Measurements from ENCODE around the gene AGTRAP.

The AGTRAP gene

GRCh38 chr1:11727119-11727518, 8.8 kb upstream of the AGTRAP start:
- Histone ChIP-seq H3K27ac (no peak overlapping the region), H3K27me3 (replicated peaks) (no peaks in the 10 kb centered on the region), H3K36me3 (replicated peaks) (no peaks in the 10 kb centered on the region), H3K4me3 (ENCODE audit: low read depth, low read length) (no peak overlapping the region)
- TF ChIP-seq CTCF (IDR thresholded peaks at IDR 0.05; ENCODE audit: low read depth, low read length, missing control alignments) = no peak
- DNase-seq = no peak
- in situ Hi-C loops (cut with HindIII; ENCODE audit: low pct_ligation_motif_present, low sequenced_read_pairs) = no loop called here

GRCh38 chr1:11728126-11728806, 7.7 kb upstream of the AGTRAP start:
- DNase-seq = no peak
- Histone ChIP-seq H3K27ac (no peak overlapping the region), H3K36me3 (replicated peaks) (no peaks in the 10 kb centered on the region), H3K4me3 (ENCODE audit: low read depth, low read length) (no peak overlapping the region), H3K27me3 (replicated peaks) (no peaks in the 10 kb centered on the region)
- in situ Hi-C loops (cut with HindIII; ENCODE audit: low pct_ligation_motif_present, low sequenced_read_pairs) = no loop called here
- no peak for TF ChIP-seq CTCF (IDR thresholded peaks at IDR 0.05; ENCODE audit: low read depth, low read length, missing control alignments)

- no peak for DNase-seq
- in situ Hi-C loops (cut with HindIII; ENCODE audit: low pct_ligation_motif_present, low sequenced_read_pairs) = no loop called here
- Histone ChIP-seq H3K27me3 (replicated peaks) (no peaks in the 10 kb centered on the region), H3K27ac (no peak overlapping the region), H3K4me3 (ENCODE audit: low read depth, low read length) (no peak overlapping the region), H3K36me3 (replicated peaks) (no peaks in the 10 kb centered on the region)
- TF ChIP-seq CTCF (IDR thresholded peaks at IDR 0.05; ENCODE audit: low read depth, low read length, missing control alignments) = no peak
Measured at GRCh38 chr1:11729155-11729497, 6.8 kb upstream of the AGTRAP start.

- no peak for DNase-seq
- no peak for TF ChIP-seq CTCF (IDR thresholded peaks at IDR 0.05; ENCODE audit: low read depth, low read length, missing control alignments)
- Histone ChIP-seq H3K27me3 (replicated peaks) (no peaks in the 10 kb centered on the region), H3K4me3 (ENCODE audit: low read depth, low read length) (no peak overlapping the region), H3K27ac (no peak overlapping the region), H3K36me3 (replicated peaks) (no peaks in the 10 kb centered on the region)
- in situ Hi-C loops (cut with HindIII; ENCODE audit: low pct_ligation_motif_present, low sequenced_read_pairs) = no loop called here
Measured at GRCh38 chr1:11729498-11730428, 6.2 kb upstream of the AGTRAP start.

- Histone ChIP-seq H3K4me3 (ENCODE audit: low read depth, low read length) (no peak overlapping the region), H3K36me3 (replicated peaks) (no peaks in the 10 kb centered on the region), H3K27me3 (replicated peaks) (no peaks in the 10 kb centered on the region), H3K27ac (no peak overlapping the region)
- in situ Hi-C loops (cut with HindIII; ENCODE audit: low pct_ligation_motif_present, low sequenced_read_pairs) = no loop called here
- no peak for TF ChIP-seq CTCF (IDR thresholded peaks at IDR 0.05; ENCODE audit: low read depth, low read length, missing control alignments)
- no peak for DNase-seq
Measured at GRCh38 chr1:11730429-11730891, 5.5 kb upstream of the AGTRAP start.

Data from brain microvascular endothelial cell (primary cell).